Stimulated activated CD4-positive, alpha-beta T cell treated with anti-CD3 and anti-CD28 coated beads, TNF-alpha, amount 100 ng/mL, for 24 hours (primary cell): ENCODE measurements around the gene LRRIQ3.
"Not testable (repeated sequence)": the region's sequence is repeated elsewhere in the genome, so short reads cannot be mapped to it uniquely, and the experiment has no call there.

ENCODE experiments used
- DNase-seq, 3 experiments: peaks; one replicate each; pipeline ENCODE4 v3.0.0-alpha.2; 2020; ENCODE audit warnings: low read depth in 3 of 3

The LRRIQ3 gene, protein sequence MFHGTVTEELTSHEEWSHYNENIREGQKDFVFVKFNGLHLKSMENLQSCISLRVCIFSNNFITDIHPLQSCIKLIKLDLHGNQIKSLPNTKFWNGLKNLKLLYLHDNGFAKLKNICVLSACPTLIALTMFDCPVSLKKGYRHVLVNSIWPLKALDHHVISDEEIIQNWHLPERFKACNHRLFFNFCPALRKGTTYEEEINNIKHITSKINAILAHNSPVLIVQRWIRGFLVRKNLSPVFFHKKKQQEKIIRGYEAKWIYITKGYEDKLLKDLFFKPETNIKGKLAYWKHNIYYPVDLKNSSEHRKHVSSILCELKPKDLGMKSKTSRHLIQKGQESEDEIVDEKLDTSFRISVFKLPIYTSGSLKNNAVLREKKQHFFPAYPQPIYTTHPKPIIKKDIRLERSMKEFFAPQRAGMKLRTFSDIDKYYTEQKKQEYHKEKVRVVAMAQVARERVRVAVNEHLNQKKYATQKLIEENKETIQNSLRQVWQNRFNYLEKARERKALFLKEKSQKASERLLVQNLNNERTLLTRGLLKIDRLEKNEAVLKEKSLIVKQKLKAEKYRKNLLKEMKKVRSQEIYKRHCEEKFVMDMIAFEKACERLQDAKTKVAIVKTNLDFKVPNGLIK

DNA sequence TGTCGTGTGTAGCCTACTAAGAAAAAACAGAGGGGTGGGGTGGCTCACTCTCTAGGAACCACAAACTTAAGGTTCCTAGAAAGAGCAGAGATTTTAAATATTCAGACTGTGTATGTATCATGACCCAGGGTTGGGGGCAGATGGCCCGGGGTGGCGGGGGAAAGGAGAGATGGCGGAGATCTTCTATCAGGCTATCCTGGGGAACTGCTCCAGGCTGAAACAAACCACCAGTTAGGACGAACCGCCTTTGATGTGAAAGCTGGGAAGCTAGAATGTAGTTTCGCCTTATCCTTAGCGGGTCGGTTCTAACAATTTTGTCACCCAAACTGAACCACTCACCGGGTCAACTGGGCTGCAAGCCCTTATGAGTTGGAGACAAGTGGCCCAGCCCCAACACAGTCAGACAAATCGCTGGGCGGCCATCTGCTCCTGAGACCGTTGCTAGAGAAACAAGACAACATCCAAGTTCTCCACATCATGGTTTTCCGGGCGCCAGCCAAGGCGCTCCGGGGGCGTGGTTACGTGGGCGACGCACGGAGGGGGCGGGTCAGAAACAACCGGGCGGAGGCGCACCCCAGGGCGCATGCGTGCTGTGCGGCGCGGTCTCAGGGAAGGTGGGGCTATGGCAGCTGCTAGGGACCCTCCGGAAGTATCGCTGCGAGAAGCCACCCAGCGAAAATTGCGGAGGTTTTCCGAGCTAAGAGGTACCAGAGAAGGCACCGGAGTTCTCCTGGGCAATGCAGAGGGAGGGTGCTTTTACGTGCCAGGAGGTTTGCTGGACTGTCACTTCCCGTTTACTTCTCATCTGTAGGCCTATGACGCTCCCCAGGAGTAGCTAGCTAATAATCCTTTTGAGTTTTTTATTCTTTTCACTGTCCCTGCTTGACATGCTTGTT is at the start of gene LRRIQ3, which contains the start of gene FPGT:
TSS of gene LRRIQ3 (minus strand) at position 520 of the 896 bp plus-strand sequence. CDS start 14,492 bp downstream, outside the sequence.
TSS of gene FPGT (plus strand) at position 586 of the 896 bp plus-strand sequence. CDS start at position 623, 37 bp downstream.
- DNase-seq: peak; percentile 88 to 94 (median 92)

DNA sequence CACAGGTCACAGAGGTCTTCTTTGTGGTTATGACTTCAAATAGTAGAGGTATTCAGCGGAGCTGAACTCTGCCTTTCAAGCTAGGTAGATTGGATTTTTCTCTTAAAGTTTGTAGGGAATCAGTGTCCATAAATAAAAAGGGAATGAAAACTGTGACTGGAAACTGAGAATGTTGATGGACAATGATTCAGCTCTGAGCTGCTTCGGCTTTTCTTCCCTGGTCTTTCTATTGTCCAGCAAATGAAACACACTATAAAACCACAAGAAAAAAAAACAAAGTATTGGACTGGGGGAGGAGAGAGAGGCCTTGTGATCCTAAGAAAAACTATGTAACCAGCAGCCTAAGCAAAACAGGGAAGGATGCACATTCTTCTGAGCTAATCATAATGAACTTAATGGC is 48.3 kb upstream of the LRRIQ3 start:
- no peak for DNase-seq

GRCh38 chr1:74245168-74245772 is 47.3 kb upstream of the LRRIQ3 start:
- DNase-seq: no peak

DNA sequence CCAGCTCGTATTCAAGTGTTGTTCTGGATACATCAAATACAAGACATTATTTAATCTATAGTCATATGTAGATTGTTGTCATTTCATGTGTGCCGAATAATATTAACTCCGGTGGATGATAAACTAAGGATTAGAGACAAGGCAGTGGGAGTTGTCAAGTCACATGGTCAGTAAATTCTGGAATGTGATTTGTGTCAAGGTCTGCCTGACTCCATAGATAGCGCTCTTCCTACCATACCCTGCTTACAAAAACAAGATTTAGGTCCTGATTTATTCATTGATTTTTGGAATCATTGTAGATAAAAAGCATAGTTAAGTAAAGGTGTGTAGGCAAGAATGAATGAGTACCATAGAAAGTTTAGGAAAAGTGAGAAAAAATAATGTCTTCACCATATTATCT is 39.8 kb upstream of the LRRIQ3 start:
- DNase-seq: no peak

GRCh38 chr1:74237035-74237434 is 39.1 kb upstream of the LRRIQ3 start:
- DNase-seq: no peak

GRCh38 chr1:74236440-74236839 is 38.5 kb upstream of the LRRIQ3 start:
- DNase-seq: no peak

GRCh38 chr1:74235153-74235552 is 37.2 kb upstream of the LRRIQ3 start, which contains the start of gene TNNI3K:
TNNI3K (plus strand) TSS chr1:74235387; CDS start chr1:74235452, 65 bp downstream.
- no peak for DNase-seq

DNA sequence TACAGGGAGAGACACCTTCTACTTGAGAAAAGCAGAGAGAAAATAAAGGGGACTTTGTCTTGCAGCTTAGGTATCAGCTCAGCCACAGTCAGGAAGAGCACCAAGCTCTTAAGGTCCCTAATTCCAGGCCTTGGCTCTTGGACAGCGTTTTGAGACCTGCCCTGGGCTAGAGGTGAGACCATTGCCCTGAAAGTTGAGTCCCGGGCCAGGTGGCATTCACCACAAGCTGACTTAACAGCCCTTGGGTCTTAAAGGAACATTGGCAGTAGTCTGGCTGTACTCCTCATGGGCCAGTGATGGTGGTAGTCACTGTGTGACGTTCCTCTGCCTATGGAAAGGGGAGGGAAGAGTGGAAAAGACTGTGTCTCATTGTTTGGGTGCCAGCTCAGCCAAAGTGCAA is 25.5 kb upstream of the LRRIQ3 start:
- no peak for DNase-seq

- no peak for DNase-seq
Measured at GRCh38 chr1:74222701-74223100, 24.7 kb upstream of the LRRIQ3 start.

DNA sequence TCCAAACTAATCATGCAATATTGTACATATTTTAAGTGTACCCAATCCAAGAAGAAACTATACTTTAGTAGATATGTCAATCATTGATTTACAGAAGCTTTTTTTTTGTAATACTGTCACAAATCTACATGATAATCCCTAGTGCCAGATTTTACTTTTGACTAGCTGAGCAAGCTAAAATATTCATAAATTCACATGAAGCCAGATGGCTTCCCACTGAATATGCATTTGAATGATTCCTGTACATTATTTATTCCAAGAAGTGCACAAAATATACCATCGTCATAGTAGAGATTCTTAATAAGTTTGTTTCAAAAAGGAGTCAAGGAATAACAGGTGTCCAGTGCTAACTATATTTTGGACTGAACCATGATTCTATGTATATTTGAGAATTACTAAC is 17.3 kb upstream of the LRRIQ3 start:
- no peak for DNase-seq

- no peak for DNase-seq
Measured at GRCh38 chr1:74205266-74205665, 7.3 kb upstream of the LRRIQ3 start.

- no peak for DNase-seq
Measured at GRCh38 chr1:74199504-74199903, 1.5 kb upstream of the LRRIQ3 start.

GRCh38 chr1:74197255-74197654 is 721 bp downstream of the LRRIQ3 start:
- DNase-seq: no peak

DNA sequence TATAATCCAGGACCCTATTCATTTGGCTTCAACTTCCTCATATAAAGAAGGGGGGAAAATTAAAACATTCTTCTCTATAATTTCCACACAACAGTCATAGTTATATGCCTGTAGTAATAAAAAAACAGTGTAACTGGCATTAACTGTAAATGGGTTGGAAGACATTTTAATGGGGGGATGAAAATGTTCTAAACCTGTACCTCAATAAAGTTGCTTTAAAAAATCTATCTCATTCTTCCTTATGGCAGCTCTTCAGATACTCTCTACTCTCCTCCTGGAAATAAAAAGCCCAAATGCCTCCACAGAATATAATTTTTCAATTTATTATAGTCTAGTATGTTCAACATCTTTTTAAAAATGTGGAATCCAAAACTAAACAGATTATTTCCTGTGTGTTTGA is 2.6 kb downstream of the LRRIQ3 start:
- no peak for DNase-seq

DNA sequence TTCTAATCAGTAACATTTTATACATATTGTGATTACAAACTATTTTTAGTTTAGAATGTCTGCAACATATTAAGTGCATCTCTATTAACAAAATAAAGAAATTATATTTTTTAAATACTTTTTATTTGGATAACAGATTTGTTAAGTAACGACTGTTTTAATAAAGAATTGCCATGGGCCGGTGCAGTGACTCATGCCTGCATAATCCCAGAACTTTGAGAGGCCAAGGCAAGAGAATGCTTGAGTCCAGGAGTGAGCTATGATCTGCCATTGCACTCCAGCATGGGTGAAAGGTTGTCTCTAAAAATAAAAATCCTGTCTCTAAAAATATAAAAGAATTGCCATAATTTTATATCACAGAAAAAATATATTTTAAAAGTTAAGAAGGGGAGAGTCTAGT is 4.1 kb downstream of the LRRIQ3 start:
- no peak for DNase-seq

DNA sequence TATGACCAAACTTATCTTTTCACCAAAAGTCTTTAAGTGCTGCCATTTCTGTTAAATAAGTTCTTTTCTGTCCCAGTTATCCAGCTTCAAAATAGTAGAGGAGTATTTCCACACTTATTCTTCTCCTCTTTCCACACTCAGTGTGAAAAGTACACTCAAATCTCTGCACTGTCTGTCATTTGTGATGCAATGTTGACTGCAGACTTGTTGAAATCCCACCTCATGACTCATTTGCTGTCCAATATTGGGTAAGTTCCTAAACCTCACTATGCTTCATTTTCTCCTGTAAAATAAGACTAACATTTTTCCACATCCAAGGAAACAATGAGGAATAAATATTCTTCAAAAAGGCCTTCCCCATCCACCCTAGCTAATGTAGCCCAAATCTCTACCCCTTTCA is 17.5 kb downstream of the LRRIQ3 start:
- DNase-seq: no peak

- not testable (repeated sequence) for DNase-seq
Measured at GRCh38 chr1:74174423-74174822, 23.6 kb downstream of the LRRIQ3 start.

DNA sequence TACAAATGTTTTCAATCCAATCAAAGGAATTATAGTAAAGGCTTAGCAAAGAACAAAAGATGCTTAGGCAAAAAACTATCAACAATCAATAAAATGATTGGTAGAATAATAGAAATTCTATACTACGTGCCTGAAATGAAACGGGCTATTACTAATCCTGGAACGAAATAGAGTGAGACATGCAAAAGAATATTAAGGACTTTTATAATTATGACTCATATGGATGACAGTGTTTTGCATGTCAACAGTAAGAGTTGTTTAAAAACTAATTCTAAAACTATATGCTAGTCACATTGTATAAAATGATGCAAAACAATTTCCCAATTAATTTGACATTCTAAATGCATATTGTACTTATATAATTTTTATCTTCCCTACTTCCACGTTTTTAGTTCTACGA is 35.6 kb downstream of the LRRIQ3 start:
- no peak for DNase-seq

DNA sequence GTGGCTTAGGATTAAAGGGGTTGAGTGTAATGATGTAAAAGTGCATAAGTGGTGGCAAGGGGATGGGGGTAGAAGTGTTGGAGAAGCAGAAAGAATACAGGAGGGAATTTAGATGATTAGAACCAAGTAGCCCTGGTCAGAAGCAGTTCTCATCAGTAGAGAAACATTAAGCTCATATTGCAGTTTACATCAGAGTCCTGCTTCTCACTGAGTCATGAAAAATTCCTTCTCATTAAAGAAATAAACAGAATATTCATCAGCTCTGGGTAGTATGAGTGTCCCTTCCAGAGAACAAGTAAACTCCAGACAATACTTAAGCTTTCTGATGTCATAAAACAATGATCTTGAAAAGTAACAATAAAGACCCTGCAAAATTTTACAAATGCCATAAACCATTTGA is 36.5 kb downstream of the LRRIQ3 start:
- no peak for DNase-seq

DNA sequence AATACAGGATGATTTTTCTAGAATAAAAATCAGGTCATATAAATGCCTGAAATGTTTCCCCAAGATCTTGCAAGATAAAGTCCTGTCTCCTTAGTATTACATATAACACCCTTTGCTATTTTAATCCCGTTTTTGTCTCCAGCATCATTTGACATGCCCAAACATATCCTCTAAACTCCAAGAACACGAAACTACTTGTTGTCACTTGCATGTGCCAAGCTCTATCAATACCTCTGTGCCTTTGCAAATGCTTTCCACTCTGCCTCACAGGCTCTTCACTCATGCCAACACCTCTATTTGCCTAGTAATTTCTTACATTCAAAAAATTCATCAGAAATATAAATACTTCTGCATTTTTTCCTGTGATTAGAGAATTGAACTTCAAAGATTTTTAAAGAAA is 37.9 kb downstream of the LRRIQ3 start:
- no peak for DNase-seq

- DNase-seq: no peak
Measured at GRCh38 chr1:74145086-74145485, 52.9 kb downstream of the LRRIQ3 start.

GRCh38 chr1:74117370-74117769 is 80.6 kb downstream of the LRRIQ3 start:
- DNase-seq: not testable (repeated sequence)
